HepG2 (cell line): ENCODE results near the gene TRMT1.

ENCODE experiments used
- BHLHE40 ChIP-seq: IDR thresholded peaks from 2 replicates; pipeline ENCODE4 v1.6.1; 2011; ENCODE audit warnings: low read length, improper control_type of control experiment
- MAFF ChIP-seq: IDR thresholded peaks from 2 replicates; pipeline ENCODE4 v1.6.1; 2011; ENCODE audit warnings: low read depth, low read length, improper control_type of control experiment
- NFYB ChIP-seq: sonication (generic); formaldehyde crosslinking; IDR thresholded peaks from 2 replicates; pipeline ENCODE4 v1.4.0; 2020; ENCODE audit warnings: missing genetic modification reagents
- NR1H2 ChIP-seq: sonication (generic); formaldehyde crosslinking; IDR thresholded peaks from 2 replicates; pipeline ENCODE4 v1.8.1; 2022; ENCODE audit warnings: low read depth, missing genetic modification reagents, borderline replicate concordance
- PCBP2 ChIP-seq: fragments of 200-400 bp; formaldehyde crosslinking; optimal IDR thresholded peaks from 2 replicates; pipeline ENCODE3; 2018; ENCODE audit warnings: low read length, low read depth; ENCODE audit not compliant: poor library complexity, severe bottlenecking
- SMAD3 ChIP-seq: sonication (generic); formaldehyde crosslinking; IDR thresholded peaks from 2 replicates; pipeline ENCODE4 v1.4.0; 2020; ENCODE audit warnings: missing genetic modification reagents
- TBL1XR1 ChIP-seq: fragments of 150-350 bp; IDR thresholded peaks from 2 replicates; pipeline ENCODE4 v1.6.1; 2014; ENCODE audit warnings: borderline replicate concordance, low read length; ENCODE audit not compliant: partially characterized antibody
- TBP ChIP-seq: sonication (generic); formaldehyde crosslinking; IDR thresholded peaks from 2 replicates; pipeline ENCODE4 v1.5.0; 2020; ENCODE audit warnings: missing genetic modification reagents
- TF ChIP-seq, protein P1 (sequence below): sonication (generic); formaldehyde crosslinking; IDR thresholded peaks from 2 replicates; pipeline ENCODE4 v1.4.0; 2020; ENCODE audit warnings: low read depth, missing genetic modification reagents
- TF ChIP-seq, protein P2 (sequence below): sonication (generic); formaldehyde crosslinking; IDR thresholded peaks from 2 replicates; pipeline ENCODE4 v1.5.0; 2020; ENCODE audit warnings: mild to moderate bottlenecking, missing genetic modification reagents, moderate library complexity

DNA sequence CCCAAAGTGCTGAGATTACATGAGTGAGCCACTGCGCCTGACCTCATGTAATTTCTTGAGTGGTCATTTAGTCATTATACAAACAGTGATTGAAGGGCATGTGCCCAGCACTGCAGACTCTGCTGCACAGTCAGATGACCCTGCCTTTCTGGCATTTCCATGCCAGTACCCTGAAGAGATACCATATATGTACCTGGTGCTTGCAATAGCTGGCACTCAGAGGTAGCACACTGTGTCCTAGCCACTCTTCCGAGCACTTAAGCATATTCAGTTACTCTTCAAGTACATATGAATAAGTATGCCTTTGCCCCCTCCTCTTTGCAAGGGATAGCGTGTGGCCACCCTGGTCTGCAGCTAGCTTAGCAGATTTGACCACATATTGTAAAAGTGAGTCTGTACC lies 18.1 kb upstream of the TRMT1 start:
- no peak for TF ChIP-seq TBL1XR1
- TF ChIP-seq BHLHE40 = no peak
- TF ChIP-seq SMAD3 (CRISPR knock-in tag) = no peak
- TF ChIP-seq, protein P1, sequence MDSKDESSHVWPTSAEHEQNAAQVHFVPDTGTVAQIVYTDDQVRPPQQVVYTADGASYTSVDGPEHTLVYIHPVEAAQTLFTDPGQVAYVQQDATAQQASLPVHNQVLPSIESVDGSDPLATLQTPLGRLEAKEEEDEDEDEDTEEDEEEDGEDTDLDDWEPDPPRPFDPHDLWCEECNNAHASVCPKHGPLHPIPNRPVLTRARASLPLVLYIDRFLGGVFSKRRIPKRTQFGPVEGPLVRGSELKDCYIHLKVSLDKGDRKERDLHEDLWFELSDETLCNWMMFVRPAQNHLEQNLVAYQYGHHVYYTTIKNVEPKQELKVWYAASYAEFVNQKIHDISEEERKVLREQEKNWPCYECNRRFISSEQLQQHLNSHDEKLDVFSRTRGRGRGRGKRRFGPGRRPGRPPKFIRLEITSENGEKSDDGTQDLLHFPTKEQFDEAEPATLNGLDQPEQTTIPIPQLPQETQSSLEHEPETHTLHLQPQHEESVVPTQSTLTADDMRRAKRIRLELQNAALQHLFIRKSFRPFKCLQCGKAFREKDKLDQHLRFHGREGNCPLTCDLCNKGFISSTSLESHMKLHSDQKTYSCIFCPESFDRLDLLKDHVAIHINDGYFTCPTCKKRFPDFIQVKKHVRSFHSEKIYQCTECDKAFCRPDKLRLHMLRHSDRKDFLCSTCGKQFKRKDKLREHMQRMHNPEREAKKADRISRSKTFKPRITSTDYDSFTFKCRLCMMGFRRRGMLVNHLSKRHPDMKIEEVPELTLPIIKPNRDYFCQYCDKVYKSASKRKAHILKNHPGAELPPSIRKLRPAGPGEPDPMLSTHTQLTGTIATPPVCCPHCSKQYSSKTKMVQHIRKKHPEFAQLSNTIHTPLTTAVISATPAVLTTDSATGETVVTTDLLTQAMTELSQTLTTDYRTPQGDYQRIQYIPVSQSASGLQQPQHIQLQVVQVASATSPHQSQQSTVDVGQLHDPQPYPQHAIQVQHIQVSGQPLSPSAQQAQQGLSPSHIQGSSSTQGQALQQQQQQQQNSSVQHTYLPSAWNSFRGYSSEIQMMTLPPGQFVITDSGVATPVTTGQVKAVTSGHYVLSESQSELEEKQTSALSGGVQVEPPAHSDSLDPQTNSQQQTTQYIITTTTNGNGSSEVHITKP = no peak
- TF ChIP-seq NFYB (CRISPR knock-in tag) = no peak
- no peak for TF ChIP-seq MAFF
- TF ChIP-seq NR1H2 (CRISPR knock-in tag) = no peak
- TF ChIP-seq PCBP2 = no peak
- TF ChIP-seq, protein P2, sequence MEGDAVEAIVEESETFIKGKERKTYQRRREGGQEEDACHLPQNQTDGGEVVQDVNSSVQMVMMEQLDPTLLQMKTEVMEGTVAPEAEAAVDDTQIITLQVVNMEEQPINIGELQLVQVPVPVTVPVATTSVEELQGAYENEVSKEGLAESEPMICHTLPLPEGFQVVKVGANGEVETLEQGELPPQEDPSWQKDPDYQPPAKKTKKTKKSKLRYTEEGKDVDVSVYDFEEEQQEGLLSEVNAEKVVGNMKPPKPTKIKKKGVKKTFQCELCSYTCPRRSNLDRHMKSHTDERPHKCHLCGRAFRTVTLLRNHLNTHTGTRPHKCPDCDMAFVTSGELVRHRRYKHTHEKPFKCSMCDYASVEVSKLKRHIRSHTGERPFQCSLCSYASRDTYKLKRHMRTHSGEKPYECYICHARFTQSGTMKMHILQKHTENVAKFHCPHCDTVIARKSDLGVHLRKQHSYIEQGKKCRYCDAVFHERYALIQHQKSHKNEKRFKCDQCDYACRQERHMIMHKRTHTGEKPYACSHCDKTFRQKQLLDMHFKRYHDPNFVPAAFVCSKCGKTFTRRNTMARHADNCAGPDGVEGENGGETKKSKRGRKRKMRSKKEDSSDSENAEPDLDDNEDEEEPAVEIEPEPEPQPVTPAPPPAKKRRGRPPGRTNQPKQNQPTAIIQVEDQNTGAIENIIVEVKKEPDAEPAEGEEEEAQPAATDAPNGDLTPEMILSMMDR (CRISPR knock-in tag) = no peak
- no peak for TF ChIP-seq TBP
